GM23248 (cell line): ENCODE measurements around the gene DUS4L. TPM values are rescaled to one million over a fixed set of nuclear protein-coding genes. Genes with fewer than 3 reads are reported as not detected.

Experiments used
- DNase-seq: peaks from one replicate; pipeline ENCODE4 v3.0.0-alpha.2; 2015
- H2AFZ ChIP-seq: fragments of 200-600 bp; sonication (generic); 2 replicates; pipeline ENCODE4 v1.6.1; 2016; ENCODE audit warnings: antibody characterized with exemption
- H3F3A ChIP-seq: fragments of 200-600 bp; sonication (generic); 2 replicates; pipeline ENCODE4 v1.6.1; 2016; ENCODE audit warnings: mild to moderate bottlenecking, antibody characterized with exemption, mixed run types; ENCODE audit not compliant: insufficient read depth
- H3K27ac ChIP-seq: fragments of 200-600 bp; sonication (generic); 2 replicates; pipeline ENCODE4 v1.5.1; 2016; ENCODE audit warnings: mild to moderate bottlenecking
- H3K27me3 ChIP-seq: fragments of 200-600 bp; sonication (generic); replicated peaks from 2 replicates; pipeline ENCODE4 v1.6.1; 2016; ENCODE audit warnings: mild to moderate bottlenecking; ENCODE audit not compliant: insufficient read depth
- H3K36me3 ChIP-seq: fragments of 200-600 bp; sonication (generic); 2 replicates; pipeline ENCODE4 v1.6.1; 2016; ENCODE audit warnings: low read depth, mild to moderate bottlenecking
- H3K4me1 ChIP-seq: fragments of 200-600 bp; sonication (generic); 2 replicates; pipeline ENCODE4 v1.6.1; 2016; ENCODE audit warnings: mild to moderate bottlenecking; ENCODE audit not compliant: insufficient read depth
- H3K4me2 ChIP-seq: fragments of 200-600 bp; sonication (generic); one replicate; pipeline ENCODE4 v1.6.1; 2016; ENCODE audit warnings: mild to moderate bottlenecking; ENCODE audit not compliant: unreplicated experiment
- H3K4me3 ChIP-seq: fragments of 200-600 bp; sonication (generic); 2 replicates; pipeline ENCODE4 v1.5.1; 2016; ENCODE audit warnings: mild to moderate bottlenecking
- H3K79me2 ChIP-seq: fragments of 200-600 bp; sonication (generic); 2 replicates; pipeline ENCODE4 v1.6.1; 2016; ENCODE audit warnings: mild to moderate bottlenecking; ENCODE audit not compliant: insufficient read depth
- H3K9ac ChIP-seq: fragments of 200-600 bp; sonication (generic); 2 replicates; pipeline ENCODE4 v1.6.1; 2016; ENCODE audit warnings: mild to moderate bottlenecking
- H3K9me2 ChIP-seq: fragments of 200-600 bp; sonication (generic); 2 replicates; pipeline ENCODE4 v1.6.1; 2016; ENCODE audit warnings: mixed run types, mild to moderate bottlenecking, moderate library complexity; ENCODE audit not compliant: insufficient read depth
- H3K9me3 ChIP-seq: fragments of 200-600 bp; sonication (generic); one replicate; pipeline ENCODE4 v1.6.1; 2017; ENCODE audit warnings: low read depth
- H4K20me1 ChIP-seq: fragments of 200-600 bp; sonication (generic); 2 replicates; pipeline ENCODE4 v1.6.0; 2016; ENCODE audit not compliant: insufficient read depth
- EZH2 ChIP-seq: fragments of 200-600 bp; sonication (generic); IDR thresholded peaks from 2 replicates; pipeline ENCODE4 v1.6.1; 2018; ENCODE audit warnings: antibody characterized with exemption, mild to moderate bottlenecking; ENCODE audit not compliant: insufficient read depth, poor library complexity, severe bottlenecking
- EZH2phosphoT487 ChIP-seq: fragments of 200-600 bp; sonication (generic); IDR thresholded peaks from 2 replicates; pipeline ENCODE4 v1.6.1; 2018; ENCODE audit warnings: antibody characterized with exemption, moderate library complexity, mild to moderate bottlenecking, low read depth; ENCODE audit not compliant: insufficient read depth
- WGBS, 2 experiments: methylation state at CpG; one replicate each; pipeline ENCODE4 v1.1.6; 2015 to 2017; ENCODE audit warnings: low lambda C conversion rate in 2 of 2, low coverage in 1 of 2; ENCODE audit errors: missing lambda C conversion rate in 2 of 2; 5-methylcytosine and 5-hydroxymethylcytosine counted together
- in situ Hi-C: fragments of 300-500 bp; cut with MboI; formaldehyde crosslinking; loops from 2 replicates; pipeline ENCODE4 v1.15.0; 2020
- polyA plus RNA-seq: library from polyadenylated mRNA; unstranded; fragments of >200 nt; fragmentation: Nextera tagmentation; extraction: Ambion mirVana; gene quantifications from 2 replicates; pipeline ENCODE4 v1.2.1, GENCODE V29; 2016
- total RNA-seq: library from RNA; depleted of rRNA; stranded (reverse); fragments of >200 nt; shearing (Covaris generic); gene quantifications from 2 replicates; pipeline ENCODE4 v1.2.3, GENCODE V29; 2014

DUS4L gene
- total and polyA plus RNA-seq, 2 experiments from 2014 or later = 4.2 to 7.6 TPM

- Histone ChIP-seq H3K9ac (no peak overlapping the region), H4K20me1 (no peaks in the 10 kb centered on the region), H3K9me3 (no peaks in the 10 kb centered on the region), H3K9me2 (0 out of 2 replicates have a peak, but pooled peaks cover 5% of the 10 kb centered on the region), H3F3A (no peaks in the 10 kb centered on the region), H3K27ac (no peak overlapping the region), H3K4me1 (no peaks in the 10 kb centered on the region), H3K36me3 (peaks cover 15% of the 10 kb centered on the region), H3K79me2 (no peaks in the 10 kb centered on the region), H3K4me3 (no peak overlapping the region), H2AFZ (no peak overlapping the region), H3K27me3 (no peaks in the 10 kb centered on the region), H3K4me2 (no peak overlapping the region)
- no peak for DNase-seq
- no peak for TF ChIP-seq EZH2
- no peak for TF ChIP-seq EZH2phosphoT487
- in situ Hi-C loops = no loop called here
- 97 to 100% methylated on average over 1 of the region's 1 CpG for whole genome bisulfite sequencing, 2 experiments
Measured at GRCh38 chr7:107606303-107606702, 42.5 kb downstream of the DUS4L start.

- Histone ChIP-seq H3K9ac (no peak overlapping the region), H3K36me3 (0 out of 2 replicates have a peak, but pooled peaks cover 5% of the 10 kb centered on the region), H3K9me2 (0 out of 2 replicates have a peak, but pooled peaks cover 5% of the 10 kb centered on the region), H3K4me3 (no peak overlapping the region), H3K4me2 (no peak overlapping the region), H3K9me3 (no peaks in the 10 kb centered on the region), H3K4me1 (peaks cover 17% of the 10 kb centered on the region), H2AFZ (no peak overlapping the region), H3K27ac (no peak overlapping the region), H3K79me2 (no peaks in the 10 kb centered on the region), H3F3A (peaks cover 27% of the 10 kb centered on the region), H3K27me3 (no peaks in the 10 kb centered on the region), H4K20me1 (no peaks in the 10 kb centered on the region)
- TF ChIP-seq EZH2 = no peak
- no peak for TF ChIP-seq EZH2phosphoT487
- DNase-seq = no peak
- in situ Hi-C loops = no loop called here
- WGBS, 2 experiments = 58 to 61% methylated on average over 4 of the region's 4 CpGs
Measured at GRCh38 chr7:107609811-107610261, 46.1 kb downstream of the DUS4L start.

GRCh38 chr7:107610323-107610722 lies 46.6 kb downstream of the DUS4L start:
- Histone ChIP-seq H3K9me3 (no peaks in the 10 kb centered on the region), H3K36me3 (0 out of 2 replicates have a peak, but pooled peaks cover 5% of the 10 kb centered on the region), H3K4me2 (no peak overlapping the region), H3K9ac (no peak overlapping the region), H3F3A (peaks cover 27% of the 10 kb centered on the region), H3K9me2 (0 out of 2 replicates have a peak, but pooled peaks cover 5% of the 10 kb centered on the region), H3K27ac (no peak overlapping the region), H2AFZ (no peak overlapping the region), H3K4me3 (no peak overlapping the region), H3K27me3 (no peaks in the 10 kb centered on the region), H3K4me1 (peaks cover 22% of the 10 kb centered on the region), H4K20me1 (no peaks in the 10 kb centered on the region), H3K79me2 (no peaks in the 10 kb centered on the region)
- DNase-seq = no peak
- TF ChIP-seq EZH2 (no peak), EZH2phosphoT487 (no peak)
- in situ Hi-C loops = no loop called here
- 97 to 98% methylated on average over 1 of the region's 1 CpG for WGBS, 2 experiments

- DNase-seq = no peak
- Histone ChIP-seq H3K27me3 (no peaks in the 10 kb centered on the region), H3K4me3 (no peak overlapping the region), H3K9ac (no peak overlapping the region), H3K4me2 (no peak overlapping the region), H3K79me2 (no peaks in the 10 kb centered on the region), H3F3A (peaks cover 27% of the 10 kb centered on the region), H4K20me1 (no peaks in the 10 kb centered on the region), H3K27ac (no peak overlapping the region), H3K4me1 (peaks cover 28% of the 10 kb centered on the region), H2AFZ (no peak overlapping the region), H3K9me3 (no peaks in the 10 kb centered on the region), H3K9me2 (0 out of 2 replicates have a peak, but pooled peaks cover 5% of the 10 kb centered on the region), H3K36me3 (0 out of 2 replicates have a peak, but pooled peaks cover 5% of the 10 kb centered on the region)
- 93 to 94% methylated on average over 1 of the region's 1 CpG for WGBS, 2 experiments
- no peak for TF ChIP-seq EZH2
- no peak for TF ChIP-seq EZH2phosphoT487
- in situ Hi-C loops = no loop called here
Measured at GRCh38 chr7:107613439-107613838, 49.7 kb downstream of the DUS4L start.

GRCh38 chr7:107613948-107614347 lies 50.2 kb downstream of the DUS4L start:
- Histone ChIP-seq H3K36me3 (0 out of 2 replicates have a peak, but pooled peaks cover 2% of the 10 kb centered on the region), H3K27me3 (no peaks in the 10 kb centered on the region), H2AFZ (no peak overlapping the region), H3K9me3 (no peaks in the 10 kb centered on the region), H3F3A (peaks cover 27% of the 10 kb centered on the region), H3K4me3 (no peak overlapping the region), H3K4me2 (peak overlapping the region; percentile 73), H3K9ac (no peak overlapping the region), H3K4me1 (peaks cover 28% of the 10 kb centered on the region), H3K9me2 (0 out of 2 replicates have a peak, but pooled peaks cover 3% of the 10 kb centered on the region), H3K27ac (peak overlapping the region; percentile 53; the same call in 1 of the 2 replicates), H3K79me2 (no peaks in the 10 kb centered on the region), H4K20me1 (no peaks in the 10 kb centered on the region)
- in situ Hi-C loops = no loop called here
- DNase-seq = peak; percentile 55
- TF ChIP-seq EZH2phosphoT487 = no peak
- no peak for TF ChIP-seq EZH2
